Fibroblast of skin of right biceps (primary cell): ENCODE data around the gene KCMF1.
A peak's percentile ranks its signal among the peaks of the same experiment; 100 is the strongest.

Source experiments
- DNase-seq: peaks from one replicate; pipeline ENCODE4 v3.0.0-alpha.2; 2013

KCMF1 gene

GRCh38 chr2:85088921-85089320, 118.0 kb downstream of the KCMF1 start:
- DNase-seq, result no peak

GRCh38 chr2:85089585-85089984, 118.6 kb downstream of the KCMF1 start:
- DNase-seq, result no peak

GRCh38 chr2:85091838-85092237, 120.9 kb downstream of the KCMF1 start:
- DNase-seq, result no peak

GRCh38 chr2:85095094-85095493, 124.1 kb downstream of the KCMF1 start:
- peak; percentile 7 for DNase-seq

GRCh38 chr2:85096616-85097015, 125.7 kb downstream of the KCMF1 start:
- no peak for DNase-seq

GRCh38 chr2:85104228-85104627, 133.3 kb downstream of the KCMF1 start:
- no peak for DNase-seq

GRCh38 chr2:85106489-85107180, 135.7 kb downstream of the KCMF1 start:
- peak; percentile 92 for DNase-seq
